Measurements from ENCODE around the gene ERP29.
"Not testable (repeated sequence)": the region's sequence is repeated elsewhere in the genome, so short reads cannot be mapped to it uniquely, and the experiment has no call there.

The ERP29 gene

GRCh38 chr12:112020947-112021457, 7.8 kb downstream of the ERP29 start:
- Histone ChIP-seq H3K4me1 (ENCODE audit: insufficient read depth, low read length) (peaks cover 7% of the 10 kb centered on the region), H3K9ac (ENCODE audit: low read length) (no peak overlapping the region), H3K9me3 (ENCODE audit: low read length) (no peaks in the 10 kb centered on the region), H3K4me3 (ENCODE audit: low read depth in 1 of 2, low read length in 2 of 2) (no peak overlapping the region), H3K27ac (ENCODE audit: low read depth, low read length) (no peak overlapping the region), H3K27me3 (ENCODE audit: control insufficient read depth in 1 of 2, insufficient read depth in 2 of 2, low read length in 2 of 2) (no peaks in the 10 kb centered on the region), H3K36me3 (ENCODE audit: insufficient read depth, low read length) (peaks cover 43% of the 10 kb centered on the region)

GRCh38 chr12:112022241-112023016, 9.2 kb downstream of the ERP29 start:
- H3K4me1 ChIP-seq (ENCODE audit: insufficient read depth, low read length) = peaks cover 7% of the 10 kb centered on the region
- peaks cover 39% of the 10 kb centered on the region for H3K36me3 ChIP-seq (ENCODE audit: insufficient read depth, low read length)
- no peak overlapping the region for H3K4me3 ChIP-seq (ENCODE audit: low read depth in 1 of 2, low read length in 2 of 2)
- no peak overlapping the region for H3K9ac ChIP-seq (ENCODE audit: low read length)
- H3K27ac ChIP-seq (ENCODE audit: low read depth, low read length) = no peak overlapping the region
- no peaks in the 10 kb centered on the region for H3K27me3 ChIP-seq (ENCODE audit: control insufficient read depth in 1 of 2, insufficient read depth in 2 of 2, low read length in 2 of 2)
- H3K9me3 ChIP-seq (ENCODE audit: low read length) = no peaks in the 10 kb centered on the region

GRCh38 chr12:112023759-112024396, 10.7 kb downstream of the ERP29 start:
- Histone ChIP-seq H3K4me3 (ENCODE audit: low read depth in 1 of 2, low read length in 2 of 2) (no peak overlapping the region), H3K36me3 (ENCODE audit: insufficient read depth, low read length) (peaks cover 49% of the 10 kb centered on the region), H3K9me3 (ENCODE audit: low read length) (no peaks in the 10 kb centered on the region), H3K4me1 (ENCODE audit: insufficient read depth, low read length) (no peaks in the 10 kb centered on the region), H3K27ac (ENCODE audit: low read depth, low read length) (no peak overlapping the region), H3K9ac (ENCODE audit: low read length) (no peak overlapping the region), H3K27me3 (ENCODE audit: control insufficient read depth in 1 of 2, insufficient read depth in 2 of 2, low read length in 2 of 2) (no peaks in the 10 kb centered on the region)

- Histone ChIP-seq H3K36me3 (ENCODE audit: insufficient read depth, low read length) (peaks cover 54% of the 10 kb centered on the region), H3K27me3 (ENCODE audit: control insufficient read depth in 1 of 2, insufficient read depth in 2 of 2, low read length in 2 of 2) (no peaks in the 10 kb centered on the region), H3K9me3 (ENCODE audit: low read length) (no peaks in the 10 kb centered on the region), H3K9ac (ENCODE audit: low read length) (no peak overlapping the region), H3K27ac (ENCODE audit: low read depth, low read length) (no peak overlapping the region), H3K4me3 (ENCODE audit: low read depth in 1 of 2, low read length in 2 of 2) (no peak overlapping the region), H3K4me1 (ENCODE audit: insufficient read depth, low read length) (no peaks in the 10 kb centered on the region)
Observed at GRCh38 chr12:112025808-112026375, 12.7 kb downstream of the ERP29 start.

GRCh38 chr12:112029301-112029700, 16.1 kb downstream of the ERP29 start:
- no peaks in the 10 kb centered on the region for H3K27me3 ChIP-seq (ENCODE audit: control insufficient read depth in 1 of 2, insufficient read depth in 2 of 2, low read length in 2 of 2)
- no peak overlapping the region for H3K9ac ChIP-seq (ENCODE audit: low read length)
- peaks cover 49% of the 10 kb centered on the region for H3K36me3 ChIP-seq (ENCODE audit: insufficient read depth, low read length)
- H3K9me3 ChIP-seq (ENCODE audit: low read length) = no peaks in the 10 kb centered on the region
- H3K27ac ChIP-seq (ENCODE audit: low read depth, low read length) = no peak overlapping the region
- H3K4me1 ChIP-seq (ENCODE audit: insufficient read depth, low read length) = no peaks in the 10 kb centered on the region
- no peak overlapping the region for H3K4me3 ChIP-seq (ENCODE audit: low read depth in 1 of 2, low read length in 2 of 2)

GRCh38 chr12:112031472-112031871, 18.2 kb downstream of the ERP29 start:
- H3K4me1 ChIP-seq (ENCODE audit: insufficient read depth, low read length) = no peaks in the 10 kb centered on the region
- H3K36me3 ChIP-seq (ENCODE audit: insufficient read depth, low read length) = peaks cover 59% of the 10 kb centered on the region
- no peaks in the 10 kb centered on the region for H3K9me3 ChIP-seq (ENCODE audit: low read length)
- no peak overlapping the region for H3K9ac ChIP-seq (ENCODE audit: low read length)
- H3K27ac ChIP-seq (ENCODE audit: low read depth, low read length) = no peak overlapping the region
- no peak overlapping the region for H3K4me3 ChIP-seq (ENCODE audit: low read depth in 1 of 2, low read length in 2 of 2)
- H3K27me3 ChIP-seq (ENCODE audit: control insufficient read depth in 1 of 2, insufficient read depth in 2 of 2, low read length in 2 of 2) = no peaks in the 10 kb centered on the region

- H3K4me1 ChIP-seq (ENCODE audit: insufficient read depth, low read length) = no peaks in the 10 kb centered on the region
- no peak overlapping the region for H3K9ac ChIP-seq (ENCODE audit: low read length)
- H3K27me3 ChIP-seq (ENCODE audit: control insufficient read depth in 1 of 2, insufficient read depth in 2 of 2, low read length in 2 of 2) = no peaks in the 10 kb centered on the region
- H3K9me3 ChIP-seq (ENCODE audit: low read length) = no peaks in the 10 kb centered on the region
- H3K4me3 ChIP-seq (ENCODE audit: low read depth in 1 of 2, low read length in 2 of 2) = no peak overlapping the region
- H3K27ac ChIP-seq (ENCODE audit: low read depth, low read length) = no peak overlapping the region
- peaks cover 64% of the 10 kb centered on the region for H3K36me3 ChIP-seq (ENCODE audit: insufficient read depth, low read length)
Observed at GRCh38 chr12:112032292-112032691, 19.1 kb downstream of the ERP29 start.

- Histone ChIP-seq H3K27me3 (ENCODE audit: control insufficient read depth in 1 of 2, insufficient read depth in 2 of 2, low read length in 2 of 2) (no peaks in the 10 kb centered on the region), H3K4me3 (ENCODE audit: low read depth in 1 of 2, low read length in 2 of 2) (no peak overlapping the region), H3K9ac (ENCODE audit: low read length) (no peak overlapping the region), H3K27ac (ENCODE audit: low read depth, low read length) (no peak overlapping the region), H3K4me1 (ENCODE audit: insufficient read depth, low read length) (no peaks in the 10 kb centered on the region), H3K36me3 (ENCODE audit: insufficient read depth, low read length) (peaks cover 68% of the 10 kb centered on the region), H3K9me3 (ENCODE audit: low read length) (no peaks in the 10 kb centered on the region)
Observed at GRCh38 chr12:112035219-112035785, 22.1 kb downstream of the ERP29 start.

- H3K36me3 ChIP-seq (ENCODE audit: insufficient read depth, low read length) = peaks cover 67% of the 10 kb centered on the region
- H3K9me3 ChIP-seq (ENCODE audit: low read length); H3K9ac ChIP-seq (ENCODE audit: low read length); H3K27ac ChIP-seq (ENCODE audit: low read depth, low read length); H3K4me3 ChIP-seq (ENCODE audit: low read depth in 1 of 2, low read length in 2 of 2); H3K27me3 ChIP-seq (ENCODE audit: control insufficient read depth in 1 of 2, insufficient read depth in 2 of 2, low read length in 2 of 2); H3K4me1 ChIP-seq (ENCODE audit: insufficient read depth, low read length): not testable (repeated sequence)
Observed at GRCh38 chr12:112036614-112037013, 23.4 kb downstream of the ERP29 start.

- no peaks in the 10 kb centered on the region for H3K9me3 ChIP-seq (ENCODE audit: low read length)
- H3K27ac ChIP-seq (ENCODE audit: low read depth, low read length) = peak overlapping the region; percentile 18
- no peak overlapping the region for H3K9ac ChIP-seq (ENCODE audit: low read length)
- H3K36me3 ChIP-seq (ENCODE audit: insufficient read depth, low read length) = peaks cover 49% of the 10 kb centered on the region
- H3K4me3 ChIP-seq (ENCODE audit: low read depth in 1 of 2, low read length in 2 of 2) = no peak overlapping the region
- H3K4me1 ChIP-seq (ENCODE audit: insufficient read depth, low read length) = peaks cover 32% of the 10 kb centered on the region
- H3K27me3 ChIP-seq (ENCODE audit: control insufficient read depth in 1 of 2, insufficient read depth in 2 of 2, low read length in 2 of 2) = no peaks in the 10 kb centered on the region
Observed at GRCh38 chr12:112046003-112046402, 32.8 kb downstream of the ERP29 start.

GRCh38 chr12:112049351-112049750, 36.1 kb downstream of the ERP29 start:
- no peak overlapping the region for H3K27ac ChIP-seq (ENCODE audit: low read depth, low read length)
- H3K36me3 ChIP-seq (ENCODE audit: insufficient read depth, low read length) = peaks cover 53% of the 10 kb centered on the region

More at GRCh38 chr12:112049351-112049750, 36.1 kb downstream of the ERP29 start:
- Histone ChIP-seq H3K4me1 (ENCODE audit: insufficient read depth, low read length) (peaks cover 32% of the 10 kb centered on the region), H3K9ac (ENCODE audit: low read length) (no peak overlapping the region), H3K9me3 (ENCODE audit: low read length) (no peaks in the 10 kb centered on the region), H3K4me3 (ENCODE audit: low read depth in 1 of 2, low read length in 2 of 2) (no peak overlapping the region), H3K27me3 (ENCODE audit: control insufficient read depth in 1 of 2, insufficient read depth in 2 of 2, low read length in 2 of 2) (no peaks in the 10 kb centered on the region)

All from muscle layer of colon (tissue), 2 donors.